Right lobe of liver (tissue), 4 donors: ENCODE measurements around the gene NLRP14.

Experiments
- CTCF ChIP-seq, 4 donors: fragments of 200-600 bp in 3 of 4; fragments of 450-650 bp in 1 of 4; IDR thresholded peaks; one replicate each; pipeline versions ENCODE4 v1.5.1 to v1.8.0; 2016 to 2022; ENCODE audit warnings: antibody characterized with exemption in 4 of 4, mild to moderate bottlenecking in 2 of 4
- POLR2A ChIP-seq: fragments of 450-650 bp; IDR thresholded peaks from one replicate; pipeline ENCODE4 v1.6.1; 2017; ENCODE audit warnings: antibody characterized with exemption, mild to moderate bottlenecking
- donor health status: DM: no; HTN: no; CAD: no.
- donor health status: DM: no; HTN: no; CAD: no.
- donor health status: DM: no; HTN: yes; CAD: no.

GRCh38 chr11:7057641-7058040 lies 37.4 kb downstream of the NLRP14 start:
- TF ChIP-seq POLR2A = no peak
- no peak for TF ChIP-seq CTCF (IDR thresholded peaks at IDR 0.05)
